GM18499 (cell line): Measurements from ENCODE around the gene CPNE6.

Experiments used
- ATAC-seq: cut with Tn5 transposase; IDR thresholded peaks from one replicate; pipeline ENCODE4 v1.9.1; 2021; ENCODE audit warnings: moderate number of reproducible peaks; ENCODE audit not compliant: insufficient read depth, unreplicated experiment

CPNE6 gene

GRCh38 chr14:24067133-24068082 is 4.0 kb upstream of the CPNE6 start:
- no peak for ATAC-seq

GRCh38 chr14:24068711-24069410 is 2.5 kb upstream of the CPNE6 start:
- no peak for ATAC-seq

GRCh38 chr14:24069411-24069735 is 2.0 kb upstream of the CPNE6 start:
- ATAC-seq: no peak

- no peak for ATAC-seq
Observed at GRCh38 chr14:24070285-24071143, 848 bp upstream of the CPNE6 start.

- no peak for ATAC-seq
Observed at GRCh38 chr14:24071836-24072430, 571 bp downstream of the CPNE6 start.

GRCh38 chr14:24072436-24072835 is 1.1 kb downstream of the CPNE6 start:
- ATAC-seq: no peak

GRCh38 chr14:24072881-24073877 is 1.8 kb downstream of the CPNE6 start:
- ATAC-seq: no peak

- no peak for ATAC-seq
Observed at GRCh38 chr14:24074625-24075484, 3.5 kb downstream of the CPNE6 start.

- no peak for ATAC-seq
Observed at GRCh38 chr14:24075485-24076301, 4.3 kb downstream of the CPNE6 start.

GRCh38 chr14:24076302-24076601 is 4.9 kb downstream of the CPNE6 start:
- ATAC-seq: no peak

- ATAC-seq: no peak
Observed at GRCh38 chr14:24077086-24077485, 5.7 kb downstream of the CPNE6 start.

- ATAC-seq: no peak
Observed at GRCh38 chr14:24078146-24078545, 6.8 kb downstream of the CPNE6 start.

- no peak for ATAC-seq
Observed at GRCh38 chr14:24079491-24080141, 8.3 kb downstream of the CPNE6 start.

GRCh38 chr14:24080142-24080530 is 8.8 kb downstream of the CPNE6 start:
- ATAC-seq: no peak

GRCh38 chr14:24080888-24081738 is 9.8 kb downstream of the CPNE6 start:
- ATAC-seq: peak; percentile 64

- no peak for ATAC-seq
Observed at GRCh38 chr14:24081739-24082211, 10.4 kb downstream of the CPNE6 start.
